M059J (cell line): Measurements from ENCODE around the gene MYO7A. TPM values are rescaled to one million over a fixed set of nuclear protein-coding genes. Genes with fewer than 3 reads are reported as not detected.
A peak's percentile ranks its signal among the peaks of the same experiment; 100 is the strongest.

Experiments
- DNase-seq: peaks from one replicate; pipeline ENCODE4 v3.0.0-alpha.2; 2012; ENCODE audit warnings: low read depth
- total RNA-seq: library from RNA; depleted of rRNA; stranded (reverse); fragments of >200 nt; shearing (Covaris generic); gene quantifications from 2 replicates; pipeline ENCODE4 v1.2.3, GENCODE V29; 2014

Gene MYO7A
- total RNA-seq, 1 experiment from 2014 or later, result not detected

DNA sequence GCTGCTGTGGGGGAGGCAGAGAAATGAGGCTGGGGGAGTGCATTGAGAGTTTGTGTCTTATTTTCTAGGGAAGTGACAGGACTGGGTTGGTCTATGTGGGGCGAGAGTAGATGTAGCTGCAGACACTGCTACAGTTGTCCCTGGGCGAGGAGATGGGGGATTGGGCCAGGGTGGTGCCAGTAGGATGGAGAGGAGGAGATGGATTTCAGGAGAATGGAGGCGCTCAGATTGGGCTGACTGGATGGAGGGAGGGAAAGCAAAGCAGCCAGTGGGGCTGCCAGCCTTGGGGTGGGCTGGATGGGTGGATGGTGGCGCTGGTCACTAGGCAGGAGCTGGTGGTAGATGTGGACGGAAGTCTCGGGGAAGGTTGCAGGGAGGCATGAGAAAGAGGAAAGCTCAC is 16.1 kb upstream of the MYO7A start:
- no peak for DNase-seq

- DNase-seq, result no peak
Observed at GRCh38 chr11:77112641-77113381, 15.2 kb upstream of the MYO7A start.

GRCh38 chr11:77113382-77114088 is 14.5 kb upstream of the MYO7A start:
- peak; percentile 63 for DNase-seq

- DNase-seq, result no peak
Observed at GRCh38 chr11:77114089-77114463, 14.0 kb upstream of the MYO7A start.

DNA sequence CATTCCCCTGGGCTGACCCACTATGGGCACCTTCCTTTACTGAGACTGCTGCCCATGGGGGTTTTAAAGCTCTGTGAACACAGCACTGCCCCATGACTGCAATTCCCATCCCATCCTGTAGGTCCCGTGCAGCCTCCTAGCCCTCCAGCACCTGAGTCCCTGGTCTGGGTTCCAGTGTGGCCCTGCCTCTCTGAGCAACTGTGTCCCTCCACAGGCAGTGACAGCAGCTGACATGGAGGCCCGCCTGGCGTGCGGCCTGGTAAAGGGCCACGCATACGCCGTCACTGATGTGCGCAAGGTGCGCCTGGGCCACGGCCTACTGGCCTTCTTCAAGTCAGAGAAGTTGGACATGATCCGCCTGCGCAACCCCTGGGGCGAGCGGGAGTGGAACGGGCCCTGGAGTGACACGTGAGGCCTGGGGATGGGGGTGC is 12.8 kb upstream of the MYO7A start:
- no peak for DNase-seq

- no peak for DNase-seq
Observed at GRCh38 chr11:77115956-77116355, 12.1 kb upstream of the MYO7A start.

GRCh38 chr11:77117492-77117891 is 10.6 kb upstream of the MYO7A start:
- DNase-seq, result no peak

GRCh38 chr11:77118086-77118485 is 10.0 kb upstream of the MYO7A start:
- no peak for DNase-seq

GRCh38 chr11:77118971-77119370 is 9.1 kb upstream of the MYO7A start:
- DNase-seq, result no peak

GRCh38 chr11:77119531-77119936 is 8.5 kb upstream of the MYO7A start:
- DNase-seq, result no peak

DNA sequence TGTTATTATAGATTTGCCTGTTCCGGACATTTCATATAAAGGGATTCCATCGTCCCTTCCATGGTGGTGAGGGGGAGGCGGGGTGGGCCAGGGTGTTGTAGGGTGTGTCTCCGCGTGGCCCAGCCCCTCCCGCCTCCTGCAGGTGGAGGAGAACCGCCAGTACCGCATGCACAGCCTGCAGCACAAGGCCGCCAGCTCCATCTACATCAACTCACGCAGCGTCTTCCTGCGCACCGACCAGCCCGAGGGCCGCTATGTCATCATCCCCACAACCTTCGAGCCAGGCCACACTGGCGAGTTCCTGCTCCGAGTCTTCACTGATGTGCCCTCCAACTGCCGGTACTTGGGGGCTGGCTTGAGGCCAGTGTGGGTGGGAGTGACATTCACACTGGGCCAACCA is 7.5 kb upstream of the MYO7A start:
- no peak for DNase-seq

GRCh38 chr11:77121096-77121640 is 6.9 kb upstream of the MYO7A start:
- DNase-seq, result no peak

DNA sequence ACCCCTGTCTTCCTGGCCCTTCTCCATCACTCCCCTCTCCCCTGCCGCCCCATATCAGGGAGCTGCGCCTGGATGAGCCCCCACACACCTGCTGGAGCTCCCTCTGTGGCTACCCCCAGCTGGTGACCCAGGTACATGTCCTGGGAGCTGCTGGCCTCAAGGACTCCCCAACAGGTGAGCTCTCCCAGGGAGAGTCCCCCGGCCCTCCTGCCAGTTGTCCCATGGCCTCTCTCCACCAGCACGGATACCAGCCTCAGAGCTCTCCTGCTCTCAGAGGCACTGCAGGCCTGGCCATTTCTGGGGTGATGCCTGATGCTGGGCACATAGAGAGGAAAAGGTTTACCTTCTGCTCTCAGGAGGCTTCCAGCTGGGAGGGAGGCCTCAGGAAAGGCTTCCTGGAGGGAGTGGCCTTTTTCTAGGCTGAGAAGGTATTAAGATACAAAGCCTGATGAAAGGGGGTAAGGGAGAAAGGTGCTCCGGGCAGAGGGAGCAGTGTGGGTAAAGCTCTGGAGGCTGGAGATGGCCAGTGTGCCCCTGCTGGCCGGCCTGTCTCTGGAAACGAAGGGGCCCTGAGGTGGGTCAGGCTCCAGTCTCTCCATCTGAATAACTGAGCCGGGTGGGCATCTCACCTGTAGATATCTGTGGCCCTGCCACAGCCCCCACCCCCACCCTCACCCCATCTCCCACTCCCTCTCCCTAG is 6.0 kb upstream of the MYO7A start:
- no peak for DNase-seq

- DNase-seq, result no peak
Observed at GRCh38 chr11:77122576-77123212, 5.4 kb upstream of the MYO7A start.

DNA sequence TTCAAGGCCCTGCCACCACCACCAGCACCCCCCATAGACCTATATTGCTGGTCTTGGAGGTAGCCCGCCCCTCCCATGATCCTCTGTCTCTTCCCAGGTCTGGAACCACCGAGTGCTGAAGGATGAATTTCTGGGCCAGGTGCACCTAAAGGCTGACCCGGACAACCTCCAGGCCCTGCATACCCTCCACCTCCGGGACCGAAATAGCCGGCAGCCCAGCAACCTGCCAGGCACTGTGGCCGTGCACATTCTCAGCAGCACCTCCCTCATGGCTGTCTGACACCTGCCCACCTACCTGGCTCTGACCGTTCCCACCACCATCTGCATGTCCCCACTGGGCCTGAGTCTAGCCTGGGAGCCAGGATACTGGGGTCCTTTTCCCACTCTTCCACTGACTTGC is 4.5 kb upstream of the MYO7A start:
- no peak for DNase-seq

DNA sequence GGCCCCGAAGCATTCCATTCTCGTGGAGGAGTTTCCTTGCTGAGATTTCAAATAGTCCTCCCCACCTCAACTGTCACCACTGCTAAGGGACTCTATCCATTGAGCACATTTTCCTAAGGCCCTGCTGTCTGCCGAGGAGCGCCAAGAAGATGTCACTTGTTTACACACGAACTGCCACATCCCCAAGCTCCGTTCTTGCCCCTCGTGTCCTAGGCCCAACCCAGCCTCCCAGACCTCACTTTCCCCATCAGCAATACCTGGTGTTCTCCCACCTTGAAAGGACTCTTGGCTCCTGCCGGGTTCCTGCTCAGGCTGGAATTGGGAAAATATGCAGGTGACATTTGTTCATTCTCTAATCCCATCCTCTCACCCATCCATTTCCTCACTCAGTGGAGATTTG is 4.0 kb upstream of the MYO7A start:
- DNase-seq, result no peak

DNA sequence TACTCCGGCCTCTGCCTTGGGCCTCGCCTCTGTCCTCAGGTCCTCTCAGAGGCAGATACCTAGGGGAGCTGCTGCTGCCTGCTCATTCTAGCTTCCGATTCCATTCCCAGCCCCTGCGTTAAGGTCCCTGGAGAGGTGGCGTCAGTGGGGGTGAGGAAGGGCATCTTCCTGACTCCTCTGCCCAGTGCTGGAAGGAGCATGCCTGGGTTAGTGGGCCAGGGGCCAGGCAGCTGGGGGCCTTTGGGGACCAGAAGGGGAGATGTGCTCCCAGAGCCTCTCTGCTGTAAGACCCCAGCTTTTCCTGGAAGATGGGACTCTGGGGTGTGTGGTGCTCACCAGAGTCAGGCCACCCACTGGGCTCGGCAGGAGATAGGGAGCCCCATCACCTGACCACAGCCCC is 3.6 kb upstream of the MYO7A start:
- DNase-seq, result no peak

- no peak for DNase-seq
Observed at GRCh38 chr11:77125191-77125590, 2.9 kb upstream of the MYO7A start.

DNA sequence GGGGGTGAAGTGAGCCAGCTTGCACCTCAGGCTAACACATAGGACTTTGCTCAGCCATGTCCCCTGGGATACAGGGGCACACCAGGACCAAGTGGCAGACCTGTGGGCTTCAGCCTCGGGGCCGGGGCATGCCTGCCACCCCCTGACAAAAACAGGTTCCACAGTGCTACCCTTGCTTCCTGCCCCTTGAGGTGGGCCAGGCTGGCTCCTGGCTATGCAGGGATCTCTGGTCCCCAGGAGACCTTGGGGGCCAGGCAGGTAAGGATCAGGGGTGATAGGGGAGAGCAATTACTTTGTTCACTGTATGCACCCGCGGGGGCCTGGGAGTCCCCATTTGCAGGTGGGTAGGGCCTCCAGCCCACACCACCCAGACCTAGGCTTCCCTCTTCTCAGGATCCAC is 2.4 kb upstream of the MYO7A start:
- no peak for DNase-seq

GRCh38 chr11:77126156-77126775 is 1.8 kb upstream of the MYO7A start:
- no peak for DNase-seq

DNA sequence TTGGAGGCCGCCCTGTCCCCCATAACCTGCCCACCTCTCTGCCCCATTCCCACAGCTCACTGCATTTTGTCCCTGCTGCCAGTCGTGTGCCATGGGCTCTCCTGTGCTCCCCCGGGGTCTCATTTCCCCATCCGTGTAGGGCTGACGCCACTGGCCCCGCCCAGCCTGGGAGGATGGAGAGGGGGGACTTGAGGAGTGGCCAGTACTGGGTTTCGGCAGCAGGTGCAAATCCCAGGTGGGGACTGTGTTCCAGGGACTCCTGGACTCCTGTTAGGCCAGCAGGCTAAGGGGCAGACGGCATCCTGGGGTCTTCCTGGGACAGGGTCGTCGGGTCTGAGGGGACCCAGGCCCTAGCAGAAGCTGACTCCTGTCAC is 1.2 kb upstream of the MYO7A start:
- DNase-seq, result no peak
